GM23338 (cell line): ENCODE results near the gene NSD1. TPM values are rescaled to one million over a fixed set of nuclear protein-coding genes. Genes with fewer than 3 reads are reported as not detected.

Experiments used
- ATAC-seq: fragments of 200-7000 bp; cut with Tn5 transposase; 3 replicates; pipeline ENCODE4 v1.9.1; 2020
- DNase-seq: peaks from one replicate; pipeline ENCODE4 v3.0.0-alpha.2; 2015; ENCODE audit warnings: low spot score
- H2AFZ ChIP-seq: fragments of 200-600 bp; sonication (generic); 2 replicates; pipeline ENCODE4 v1.8.0; 2016; ENCODE audit warnings: antibody characterized with exemption, mild to moderate bottlenecking, moderate library complexity
- H3F3A ChIP-seq: fragments of 200-600 bp; sonication (generic); replicated peaks from 2 replicates; pipeline ENCODE4 v1.8.0; 2017; ENCODE audit warnings: antibody characterized with exemption, mixed run types, low read depth
- H3K27ac ChIP-seq: fragments of 200-600 bp; sonication (generic); 2 replicates; pipeline ENCODE4 v1.6.1; 2016; ENCODE audit warnings: low read depth
- H3K27me3 ChIP-seq: fragments of 200-600 bp; sonication (generic); 2 replicates; pipeline ENCODE4 v1.8.0; 2016; ENCODE audit warnings: mild to moderate bottlenecking, mixed run types, moderate library complexity; ENCODE audit not compliant: insufficient read depth
- H3K36me3 ChIP-seq: fragments of 200-600 bp; sonication (generic); 2 replicates; pipeline ENCODE4 v1.8.0; 2016; ENCODE audit warnings: mild to moderate bottlenecking; ENCODE audit not compliant: insufficient read depth
- H3K4me1 ChIP-seq: fragments of 200-600 bp; sonication (generic); 2 replicates; pipeline ENCODE4 v1.8.0; 2016; ENCODE audit warnings: mild to moderate bottlenecking, moderate library complexity; ENCODE audit not compliant: insufficient read depth
- H3K4me2 ChIP-seq: fragments of 200-600 bp; sonication (generic); 2 replicates; pipeline ENCODE4 v1.7.1; 2017; ENCODE audit warnings: mixed run types
- H3K4me3 ChIP-seq: fragments of 200-600 bp; sonication (generic); 2 replicates; pipeline ENCODE4 v1.6.1; 2016; ENCODE audit warnings: mixed run types
- H3K79me2 ChIP-seq: fragments of 200-600 bp; sonication (generic); replicated peaks from 2 replicates; pipeline ENCODE4 v1.8.0; 2017; ENCODE audit warnings: mild to moderate bottlenecking; ENCODE audit not compliant: insufficient read depth
- H3K9me2 ChIP-seq: fragments of 200-600 bp; sonication (generic); 2 replicates; pipeline ENCODE4 v1.8.0; 2017; ENCODE audit not compliant: insufficient read depth
- H4K20me1 ChIP-seq: fragments of 200-600 bp; sonication (generic); replicated peaks from 2 replicates; pipeline ENCODE4 v1.8.0; 2017; ENCODE audit warnings: mild to moderate bottlenecking; ENCODE audit not compliant: insufficient read depth
- H3K27ac Mint-ChIP-seq: 2 replicates; pipeline ENCODE4 v1.8.0; 2020; ENCODE audit warnings: inconsistent platforms, mild to moderate bottlenecking, moderate library complexity, mixed read lengths
- H3K27me3 Mint-ChIP-seq: 3 replicates; pipeline ENCODE4 v1.8.0; 2022; ENCODE audit warnings: low read depth, mild to moderate bottlenecking, moderate library complexity, mixed read lengths, inconsistent platforms; ENCODE audit not compliant: insufficient read depth, poor library complexity
- H3K36me3 Mint-ChIP-seq: 3 replicates; pipeline ENCODE4 v1.8.0; 2021; ENCODE audit warnings: low read depth, mild to moderate bottlenecking, inconsistent platforms, moderate library complexity, mixed read lengths
- H3K4me1 Mint-ChIP-seq: 3 replicates; pipeline ENCODE4 v1.8.0; 2020; ENCODE audit warnings: mild to moderate bottlenecking, inconsistent platforms, mixed read lengths
- H3K4me3 Mint-ChIP-seq: 3 replicates; pipeline ENCODE4 v1.8.0; 2021; ENCODE audit warnings: moderate library complexity, mild to moderate bottlenecking, inconsistent platforms, mixed read lengths
- H3K9me3 Mint-ChIP-seq: 3 replicates; pipeline ENCODE4 v1.8.0; 2020; ENCODE audit warnings: moderate library complexity, mild to moderate bottlenecking, inconsistent platforms, mixed read lengths
- CREB1 ChIP-seq: fragments of 250-450 bp; sonication (Bioruptor Pico); IDR thresholded peaks from 2 replicates; pipeline ENCODE4 v1.5.0; 2020; ENCODE audit warnings: low read depth, mild to moderate bottlenecking, moderate library complexity
- CTCF ChIP-seq, 2 experiments: fragments of 200-600 bp in 1 of 2; sonication (generic) in 1 of 2; conservative IDR thresholded peaks; 2 replicates each; pipeline versions ENCODE4 v1.5.1 to v1.6.1; 2016 to 2017; ENCODE audit warnings: antibody characterized with exemption in 2 of 2, low read depth in 2 of 2, mild to moderate bottlenecking in 2 of 2, moderate library complexity in 1 of 2
- ETS1 ChIP-seq: IDR thresholded peaks from 2 replicates; pipeline ENCODE4 v1.6.1; 2016; ENCODE audit warnings: antibody characterized with exemption
- EZH2 ChIP-seq: fragments of 200-600 bp; sonication (generic); IDR thresholded peaks from one replicate; pipeline ENCODE4 v1.8.0; 2017; ENCODE audit warnings: antibody characterized with exemption, mild to moderate bottlenecking, low read depth; ENCODE audit not compliant: unreplicated experiment
- EZH2phosphoT487 ChIP-seq: fragments of 200-600 bp; sonication (generic); IDR thresholded peaks from one replicate; pipeline ENCODE4 v1.8.1; 2018; ENCODE audit warnings: antibody characterized with exemption; ENCODE audit not compliant: unreplicated experiment
- JUNB ChIP-seq: IDR thresholded peaks from one replicate; pipeline ENCODE4 v1.6.1; 2016; ENCODE audit warnings: antibody characterized with exemption; ENCODE audit not compliant: unreplicated experiment
- NANOG ChIP-seq: IDR thresholded peaks from 2 replicates; pipeline ENCODE4 v1.6.1; 2016; ENCODE audit warnings: antibody characterized with exemption, borderline replicate concordance
- POLR2AphosphoS5 ChIP-seq: IDR thresholded peaks from 2 replicates; pipeline ENCODE4 v1.6.1; 2016; ENCODE audit warnings: antibody characterized with exemption, low read depth
- STAT1 ChIP-seq: IDR thresholded peaks from one replicate; pipeline ENCODE4 v1.6.1; 2016; ENCODE audit warnings: antibody characterized with exemption; ENCODE audit not compliant: unreplicated experiment
- ZNF114 ChIP-seq: fragments of 250-450 bp; sonication (Bioruptor Pico); IDR thresholded peaks from 2 replicates; pipeline ENCODE4 v1.5.0; 2020; ENCODE audit warnings: mild to moderate bottlenecking, moderate library complexity
- ZNF331 ChIP-seq: fragments of 250-450 bp; sonication (Bioruptor Pico); IDR thresholded peaks from 2 replicates; pipeline ENCODE4 v1.5.0; 2020; ENCODE audit warnings: low read depth, mild to moderate bottlenecking, moderate library complexity
- ZNF462 ChIP-seq: fragments of 250-450 bp; sonication (Bioruptor Pico); IDR thresholded peaks from 2 replicates; pipeline ENCODE4 v1.5.0; 2020; ENCODE audit warnings: mild to moderate bottlenecking, moderate library complexity
- polyA plus RNA-seq: library from polyadenylated mRNA; unstranded; fragments of >200 nt; fragmentation: Nextera tagmentation; extraction: Ambion mirVana; gene quantifications from 2 replicates; pipeline ENCODE4 v1.2.1, GENCODE V29; 2016
- total RNA-seq: library from RNA; depleted of rRNA; stranded (reverse); fragments of >200 nt; shearing (Covaris generic); gene quantifications from 2 replicates; pipeline ENCODE4 v1.2.3, GENCODE V29; 2014
- TF ChIP-seq, protein P1 (sequence below): IDR thresholded peaks from one replicate; pipeline ENCODE4 v1.6.1; 2018; ENCODE audit warnings: antibody characterized with exemption; ENCODE audit not compliant: unreplicated experiment

The NSD1 gene
- total and polyA plus RNA-seq, 2 experiments from 2014 or later, result 96.4 to 106 TPM

DNA sequence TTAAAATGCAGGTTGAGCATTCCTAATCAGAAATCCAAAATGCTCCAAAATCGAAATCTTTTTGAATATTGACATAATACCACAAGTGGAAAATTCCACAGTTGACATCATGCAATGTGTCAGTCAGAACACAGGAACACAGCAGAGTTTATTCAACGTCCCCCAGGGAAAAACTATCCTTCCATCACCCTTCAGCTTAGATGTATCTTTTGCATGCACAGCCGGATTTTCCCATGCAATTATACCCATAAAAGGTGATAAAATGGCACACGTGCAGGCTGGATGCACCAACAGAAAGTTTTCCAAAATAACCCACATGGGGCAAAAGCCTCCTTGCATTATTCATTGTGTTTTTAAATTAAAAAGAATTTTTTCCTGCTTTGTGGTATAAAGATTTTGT lies 98.8 kb downstream of the NSD1 start:
- Histone ChIP-seq H3K79me2 (peaks cover 85% of the 10 kb centered on the region), H3K27ac (peak overlapping the region; percentile 61; the same call in 1 of the 2 replicates), H2AFZ (no peak overlapping the region), H3K27me3 (no peaks in the 10 kb centered on the region), H4K20me1 (peaks cover 57% of the 10 kb centered on the region), H3K9me2 (no peaks in the 10 kb centered on the region), H3K4me2 (no peak overlapping the region), H3K36me3 (peaks cover 27% of the 10 kb centered on the region), H3F3A (no peaks in the 10 kb centered on the region), H3K4me1 (no peaks in the 10 kb centered on the region; the same call in 1 of the 2 replicates), H3K4me3 (no peak overlapping the region)
- ATAC-seq, result no peak
- Mint-ChIP-seq H3K9me3 (no peaks in the 10 kb centered on the region), H3K36me3 (peaks cover 43% of the 10 kb centered on the region), H3K27ac (peak overlapping the region; percentile 24), H3K4me1 (peaks cover 4% of the 10 kb centered on the region; the same call in 2 of the 3 replicates), H3K4me3 (no peak overlapping the region), H3K27me3 (peaks cover 11% of the 10 kb centered on the region)
- TF ChIP-seq STAT1, result no peak
- no peak for TF ChIP-seq ETS1
- TF ChIP-seq JUNB, result no peak
- TF ChIP-seq CREB1, result no peak
- no peak for TF ChIP-seq EZH2phosphoT487
- TF ChIP-seq ZNF462 (CRISPR knock-in tag), result no peak
- TF ChIP-seq, protein P1, sequence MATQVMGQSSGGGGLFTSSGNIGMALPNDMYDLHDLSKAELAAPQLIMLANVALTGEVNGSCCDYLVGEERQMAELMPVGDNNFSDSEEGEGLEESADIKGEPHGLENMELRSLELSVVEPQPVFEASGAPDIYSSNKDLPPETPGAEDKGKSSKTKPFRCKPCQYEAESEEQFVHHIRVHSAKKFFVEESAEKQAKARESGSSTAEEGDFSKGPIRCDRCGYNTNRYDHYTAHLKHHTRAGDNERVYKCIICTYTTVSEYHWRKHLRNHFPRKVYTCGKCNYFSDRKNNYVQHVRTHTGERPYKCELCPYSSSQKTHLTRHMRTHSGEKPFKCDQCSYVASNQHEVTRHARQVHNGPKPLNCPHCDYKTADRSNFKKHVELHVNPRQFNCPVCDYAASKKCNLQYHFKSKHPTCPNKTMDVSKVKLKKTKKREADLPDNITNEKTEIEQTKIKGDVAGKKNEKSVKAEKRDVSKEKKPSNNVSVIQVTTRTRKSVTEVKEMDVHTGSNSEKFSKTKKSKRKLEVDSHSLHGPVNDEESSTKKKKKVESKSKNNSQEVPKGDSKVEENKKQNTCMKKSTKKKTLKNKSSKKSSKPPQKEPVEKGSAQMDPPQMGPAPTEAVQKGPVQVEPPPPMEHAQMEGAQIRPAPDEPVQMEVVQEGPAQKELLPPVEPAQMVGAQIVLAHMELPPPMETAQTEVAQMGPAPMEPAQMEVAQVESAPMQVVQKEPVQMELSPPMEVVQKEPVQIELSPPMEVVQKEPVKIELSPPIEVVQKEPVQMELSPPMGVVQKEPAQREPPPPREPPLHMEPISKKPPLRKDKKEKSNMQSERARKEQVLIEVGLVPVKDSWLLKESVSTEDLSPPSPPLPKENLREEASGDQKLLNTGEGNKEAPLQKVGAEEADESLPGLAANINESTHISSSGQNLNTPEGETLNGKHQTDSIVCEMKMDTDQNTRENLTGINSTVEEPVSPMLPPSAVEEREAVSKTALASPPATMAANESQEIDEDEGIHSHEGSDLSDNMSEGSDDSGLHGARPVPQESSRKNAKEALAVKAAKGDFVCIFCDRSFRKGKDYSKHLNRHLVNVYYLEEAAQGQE, result no peak
- TF ChIP-seq EZH2, result no peak
- TF ChIP-seq CTCF (conservative IDR thresholded peaks at IDR 0.05; ENCODE audit: low read depth in 2 of 2), result no peak
- TF ChIP-seq POLR2AphosphoS5, result no peak
- no peak for TF ChIP-seq ZNF114 (CRISPR knock-in tag)
- no peak for TF ChIP-seq ZNF331 (CRISPR knock-in tag)
- no peak for TF ChIP-seq NANOG
- DNase-seq, result no peak
